ENCODE results near the gene ABHD16B. TPM values are rescaled to one million over a fixed set of nuclear protein-coding genes. Genes with fewer than 3 reads are reported as not detected.

Gene ABHD16B
- total and polyA plus RNA-seq, 2 of the 13 experiments (the other 11 are each of a cell fraction or from before 2014, with no cell fraction given): not detected

DNA sequence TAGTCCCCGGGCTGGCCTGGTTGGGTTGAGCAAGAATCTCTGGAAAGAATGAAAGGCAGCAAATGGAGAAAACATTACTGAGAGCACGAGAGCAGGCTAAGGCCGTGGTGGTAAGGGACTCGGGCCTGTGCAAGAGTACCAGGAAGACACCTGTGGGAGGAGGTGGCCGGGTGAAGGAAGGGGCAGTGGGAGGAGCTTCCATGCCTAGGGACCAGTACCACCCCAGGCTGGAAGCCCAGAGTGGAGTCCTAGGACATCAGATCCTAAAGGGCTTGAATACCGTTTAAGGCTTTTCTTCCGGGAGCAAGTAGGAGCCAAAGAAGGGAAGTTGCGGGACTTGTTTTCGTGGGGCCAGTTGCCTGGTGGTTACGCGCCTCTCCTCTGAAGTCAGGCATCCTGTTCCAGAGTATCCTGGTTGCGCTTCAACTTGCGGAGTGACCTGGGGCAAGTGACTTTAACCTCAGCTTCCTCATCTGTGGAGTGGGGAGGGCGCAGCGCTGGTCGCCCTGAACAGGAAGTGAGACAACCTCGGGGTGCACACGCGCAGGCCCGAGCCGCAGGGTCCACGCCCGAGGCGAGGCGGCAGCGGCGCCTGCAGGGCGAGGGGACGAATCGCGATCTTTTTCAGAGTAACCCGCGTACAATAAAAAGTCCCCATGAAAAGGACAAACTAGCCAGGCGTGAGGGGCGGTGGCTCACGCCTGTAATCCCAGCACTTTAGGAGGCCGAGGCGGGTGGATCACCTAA lies 2.7 kb downstream of the ABHD16B start (continued):
- TF ChIP-seq POLR2AphosphoS5 (IDR thresholded peaks at IDR 0.05; ENCODE audit: low read depth, low read length) (peak; percentile 85), EP300 (IDR thresholded peaks at IDR 0.05; ENCODE audit: low read depth in 2 of 2, low read length in 2 of 2) (peak in 1 of 2 experiments; percentile 5; a peak in 1 of 4 replicates), EP300 (CRISPR knock-in tag; IDR thresholded peaks at IDR 0.05; ENCODE audit: borderline replicate concordance) (peak; percentile 20; the same call in 1 of the 2 replicates), ZNF207 (IDR thresholded peaks at IDR 0.05; ENCODE audit: borderline replicate concordance) (no peak), YY1 (IDR thresholded peaks at IDR 0.05; ENCODE audit: insufficient read depth, insufficient replicate concordance, low read depth, low read length) (peak; percentile 73), SMAD1 (CRISPR knock-in tag; IDR thresholded peaks at IDR 0.05; ENCODE audit: borderline replicate concordance, low read depth) (peak; percentile 88; the same call in 1 of the 2 replicates), SAFB2 (CRISPR knock-in tag; IDR thresholded peaks at IDR 0.05; ENCODE audit: borderline replicate concordance, low read depth) (0 out of 2 replicates have a peak, but pooled peaks have one; percentile 77), TFE3 (CRISPR knock-in tag; IDR thresholded peaks at IDR 0.05) (no peak), CCDC6 (CRISPR knock-in tag; IDR thresholded peaks at IDR 0.05) (peak; percentile 31; the same call in 1 of the 2 replicates), DPF2 (CRISPR knock-in tag; IDR thresholded peaks at IDR 0.05; ENCODE audit: borderline replicate concordance, low read depth) (peak; percentile 68; the same call in 1 of the 2 replicates), ZNF256 (CRISPR knock-in tag; conservative IDR thresholded peaks at IDR 0.05) (no peak), ATAD3A (CRISPR knock-in tag; IDR thresholded peaks at IDR 0.05) (peak; percentile 28; the same call in 1 of the 2 replicates), WIZ (CRISPR knock-in tag; IDR thresholded peaks at IDR 0.05) (no peak; the same call in 1 of the 2 replicates), SETDB1 (CRISPR knock-in tag; IDR thresholded peaks at IDR 0.05; ENCODE audit: borderline replicate concordance) (no peak), FOXO4 (CRISPR knock-in tag; conservative IDR thresholded peaks at IDR 0.05) (no peak), KLF16 (CRISPR knock-in tag; IDR thresholded peaks at IDR 0.05) (peak in 1 of 2 experiments; percentile 64; a peak in 1 of 4 replicates), PAXIP1 (CRISPR knock-in tag; conservative IDR thresholded peaks at IDR 0.05) (no peak; the same call in 1 of the 2 replicates), ATF1 (CRISPR knock-in tag; IDR thresholded peaks at IDR 0.05) (no peak), ZNF782 (CRISPR knock-in tag; IDR thresholded peaks at IDR 0.05; ENCODE audit: borderline replicate concordance) (peak; percentile 59; the same call in 1 of the 2 replicates)
- TF ChIP-seq, protein P1, sequence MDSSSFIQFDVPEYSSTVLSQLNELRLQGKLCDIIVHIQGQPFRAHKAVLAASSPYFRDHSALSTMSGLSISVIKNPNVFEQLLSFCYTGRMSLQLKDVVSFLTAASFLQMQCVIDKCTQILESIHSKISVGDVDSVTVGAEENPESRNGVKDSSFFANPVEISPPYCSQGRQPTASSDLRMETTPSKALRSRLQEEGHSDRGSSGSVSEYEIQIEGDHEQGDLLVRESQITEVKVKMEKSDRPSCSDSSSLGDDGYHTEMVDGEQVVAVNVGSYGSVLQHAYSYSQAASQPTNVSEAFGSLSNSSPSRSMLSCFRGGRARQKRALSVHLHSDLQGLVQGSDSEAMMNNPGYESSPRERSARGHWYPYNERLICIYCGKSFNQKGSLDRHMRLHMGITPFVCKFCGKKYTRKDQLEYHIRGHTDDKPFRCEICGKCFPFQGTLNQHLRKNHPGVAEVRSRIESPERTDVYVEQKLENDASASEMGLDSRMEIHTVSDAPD (CRISPR knock-in tag; IDR thresholded peaks at IDR 0.05): no peak; the same call in none of the 2 replicates

All from HepG2 (cell line).